Stomach (tissue), 9 donors: ENCODE results near the gene HEATR5B. TPM values are rescaled to one million over a fixed set of nuclear protein-coding genes. Genes with fewer than 3 reads are reported as not detected.
"Not testable (repeated sequence)": the region's sequence is repeated elsewhere in the genome, so short reads cannot be mapped to it uniquely, and the experiment has no call there.

Source experiments
- DNase-seq, 2 donors: peaks; one replicate each; pipeline versions ENCODE4 v3.0.0 to v3.0.0-alpha.2; 2013 to 2019
- H3K27ac ChIP-seq, 5 donors: fragments of 200-600 bp in 4 of 5; sonication (generic) in 4 of 5; one replicate each; pipeline ENCODE4 v1.5.1; 2013 to 2019; ENCODE audit warnings: mild to moderate bottlenecking in 1 of 5, moderate library complexity in 1 of 5
- H3K27me3 ChIP-seq, 3 donors: fragments of 200-600 bp; sonication (generic); one replicate each; pipeline ENCODE4 v1.5.1; 2017 to 2019; ENCODE audit warnings: mixed run types in 1 of 3
- H3K36me3 ChIP-seq, 4 donors: fragments of 200-600 bp; sonication (generic); 1 replicate in 3 of 4; 2 replicates in 1 of 4; pipeline ENCODE4 v1.5.1; 2016 to 2019
- H3K4me1 ChIP-seq, 4 donors: fragments of 200-600 bp; sonication (generic); one replicate each; pipeline ENCODE4 v1.5.1; 2016 to 2019
- H3K4me3 ChIP-seq, 4 donors: fragments of 200-600 bp; sonication (generic) in 3 of 4; one replicate each; pipeline ENCODE4 v1.5.1; 2016 to 2019; ENCODE audit warnings: mild to moderate bottlenecking in 1 of 4
- H3K9me3 ChIP-seq, 4 donors: fragments of 200-600 bp; sonication (generic); one replicate each; pipeline ENCODE4 v1.5.1; 2016 to 2019
- EP300 ChIP-seq: sonication (generic); formaldehyde crosslinking; IDR thresholded peaks from one replicate; pipeline ENCODE4 v1.6.1; 2017; ENCODE audit warnings: antibody characterized with exemption
- POLR2A ChIP-seq, 4 donors: fragments of 450-650 bp; IDR thresholded peaks; one replicate each; pipeline ENCODE4 v1.6.1; 2016; ENCODE audit warnings: antibody characterized with exemption in 4 of 4, control low read depth in 2 of 4, mild to moderate bottlenecking in 1 of 4, moderate library complexity in 1 of 4
- POLR2AphosphoS5 ChIP-seq, 3 donors: sonication (generic); formaldehyde crosslinking; IDR thresholded peaks; one replicate each; pipeline ENCODE4 v1.6.1; 2016; ENCODE audit warnings: antibody characterized with exemption in 3 of 3
- WGBS, 5 donors: extraction: QIAGEN DNeasy Blood & Tissue Kit in 3 of 5; methylation state at CpG; one replicate each; pipeline versions ENCODE4 v1.1.5 to v1.1.7; 2013 to 2018; 5-methylcytosine and 5-hydroxymethylcytosine counted together
- intact Hi-C: fragments of 100-400 bp; cut with DNase I; formaldehyde crosslinking; loops from one replicate; pipeline ENCODE4 v1.15.1; 2023; ENCODE audit warnings: low total_unique reads
- polyA plus RNA-seq, 3 donors: library from polyadenylated mRNA; stranded (reverse); fragments of 200-250 nt; gene quantifications; one replicate each; pipeline ENCODE4 v1.2.3, GENCODE V29; 2013
- total RNA-seq, 5 donors: library from RNA; depleted of rRNA; stranded (reverse); fragments of >200 nt; gene quantifications; one replicate each; pipeline versions ENCODE4 v1.1.0 to v1.2.3, GENCODE V29; 2014 to 2016
- TF ChIP-seq, protein P1 (sequence below), 7 experiments: fragments of 450-650 bp in 4 of 7; fragments of 200-600 bp in 3 of 7; sonication (generic) in 3 of 7; IDR thresholded peaks; one replicate each; pipeline ENCODE4 v1.5.1; 2016 to 2019; ENCODE audit warnings: antibody characterized with exemption in 7 of 7, control low read depth in 2 of 7, mild to moderate bottlenecking in 1 of 7
- donor health status: healthy with polysubstance abuse.
- donor health status: Bipolar disorder and iron deficiency.
- donor health status: healthy.

Gene HEATR5B
- total and polyA plus RNA-seq, 8 donors, result 3.2 to 95.1 (median 28.0) TPM

- Histone ChIP-seq H3K36me3 (peaks cover under 1 to 63% (median 58%) of the 10 kb centered on the region in 4 donors), H3K9me3 (no peaks in the 10 kb centered on the region), H3K27ac (no peak overlapping the region), H3K4me1 (no peaks in the 10 kb centered on the region), H3K27me3 (no peaks in the 10 kb centered on the region), H3K4me3 (no peak overlapping the region)
- intact Hi-C loops, result no loop called here
- 84 to 88% (median 86%) methylated on average over 6 of the region's 6 CpGs for WGBS, 5 donors
- DNase-seq, result no peak
- TF ChIP-seq, protein P1, sequence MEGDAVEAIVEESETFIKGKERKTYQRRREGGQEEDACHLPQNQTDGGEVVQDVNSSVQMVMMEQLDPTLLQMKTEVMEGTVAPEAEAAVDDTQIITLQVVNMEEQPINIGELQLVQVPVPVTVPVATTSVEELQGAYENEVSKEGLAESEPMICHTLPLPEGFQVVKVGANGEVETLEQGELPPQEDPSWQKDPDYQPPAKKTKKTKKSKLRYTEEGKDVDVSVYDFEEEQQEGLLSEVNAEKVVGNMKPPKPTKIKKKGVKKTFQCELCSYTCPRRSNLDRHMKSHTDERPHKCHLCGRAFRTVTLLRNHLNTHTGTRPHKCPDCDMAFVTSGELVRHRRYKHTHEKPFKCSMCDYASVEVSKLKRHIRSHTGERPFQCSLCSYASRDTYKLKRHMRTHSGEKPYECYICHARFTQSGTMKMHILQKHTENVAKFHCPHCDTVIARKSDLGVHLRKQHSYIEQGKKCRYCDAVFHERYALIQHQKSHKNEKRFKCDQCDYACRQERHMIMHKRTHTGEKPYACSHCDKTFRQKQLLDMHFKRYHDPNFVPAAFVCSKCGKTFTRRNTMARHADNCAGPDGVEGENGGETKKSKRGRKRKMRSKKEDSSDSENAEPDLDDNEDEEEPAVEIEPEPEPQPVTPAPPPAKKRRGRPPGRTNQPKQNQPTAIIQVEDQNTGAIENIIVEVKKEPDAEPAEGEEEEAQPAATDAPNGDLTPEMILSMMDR (IDR thresholded peaks at IDR 0.05), result no peak
- TF ChIP-seq POLR2AphosphoS5 (IDR thresholded peaks at IDR 0.05), result no peak
- no peak for TF ChIP-seq POLR2A (IDR thresholded peaks at IDR 0.05)
These were observed 90.1 kb downstream of the HEATR5B start for GRCh38 chr2:36993841-36994620.

GRCh38 chr2:36988008-36988407 is 96.2 kb downstream of the HEATR5B start:
- intact Hi-C loops, result no loop called here
- no peaks in the 10 kb centered on the region for H3K4me1 ChIP-seq
- 54 to 73% (median 65%) methylated on average over 6 of the region's 6 CpGs for WGBS, 5 donors

GRCh38 chr2:36982467-36982866 is 101.7 kb downstream of the HEATR5B start:
- Histone ChIP-seq H3K27me3 (no peaks in the 10 kb centered on the region), H3K4me3 (no peak overlapping the region), H3K9me3 (no peaks in the 10 kb centered on the region), H3K27ac (no peak overlapping the region), H3K4me1 (no peaks in the 10 kb centered on the region), H3K36me3 (peaks cover 3 to 54% (median 48%) of the 10 kb centered on the region in 4 donors)
- WGBS, 5 donors, result 83 to 98% (median 86%) methylated on average over 3 of the region's 3 CpGs
- TF ChIP-seq, protein P1 (IDR thresholded peaks at IDR 0.05), result no peak
- TF ChIP-seq POLR2AphosphoS5 (IDR thresholded peaks at IDR 0.05) (no peak), POLR2A (IDR thresholded peaks at IDR 0.05) (no peak), EP300 (no peak)
- DNase-seq, result no peak
- intact Hi-C loops, result no loop called here

More at GRCh38 chr2:36988008-36988407, 96.2 kb downstream of the HEATR5B start:
- Histone ChIP-seq H3K27me3 (no peaks in the 10 kb centered on the region), H3K27ac (no peak overlapping the region), H3K9me3 (no peaks in the 10 kb centered on the region), H3K4me3 (no peak overlapping the region), H3K36me3 (peaks cover 0 to 53% (median 48%) of the 10 kb centered on the region in 4 donors)
- DNase-seq, result no peak
- TF ChIP-seq, protein P1 (IDR thresholded peaks at IDR 0.05), result no peak
- TF ChIP-seq EP300 (no peak), POLR2AphosphoS5 (IDR thresholded peaks at IDR 0.05) (no peak)

DNA sequence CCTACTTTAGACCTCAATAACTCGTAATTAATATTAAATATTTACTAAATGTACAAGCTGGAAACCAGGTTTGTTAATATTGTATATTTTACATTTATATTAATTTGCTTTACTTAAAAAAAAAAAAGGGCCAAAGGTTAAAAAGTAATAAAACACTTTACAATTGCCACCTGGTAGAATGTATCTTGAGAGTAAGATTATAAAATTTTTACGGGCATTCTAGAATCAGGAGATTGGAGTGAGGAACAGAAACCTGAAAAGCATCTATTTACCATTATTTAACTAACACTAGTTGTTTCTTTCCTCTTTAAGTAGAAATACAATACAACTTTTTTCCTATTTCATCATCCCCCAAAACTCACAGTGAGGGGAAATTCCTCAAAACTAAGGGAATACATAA is 102.3 kb downstream of the HEATR5B start:
- intact Hi-C loops, result no loop called here
- no peaks in the 10 kb centered on the region for H3K27me3 ChIP-seq
- no peak overlapping the region for H3K27ac ChIP-seq
- H3K4me3 ChIP-seq, result no peak overlapping the region
- H3K36me3 ChIP-seq, result peaks cover 3 to 50% (median 44%) of the 10 kb centered on the region in 4 donors
- WGBS, 5 donors, result 89 to 93% (median 92%) methylated on average over 2 of the region's 2 CpGs
- no peaks in the 10 kb centered on the region for H3K4me1 ChIP-seq
- no peaks in the 10 kb centered on the region for H3K9me3 ChIP-seq
- DNase-seq, result no peak
- no peak for TF ChIP-seq POLR2A (IDR thresholded peaks at IDR 0.05)
- TF ChIP-seq POLR2AphosphoS5 (IDR thresholded peaks at IDR 0.05), result no peak
- TF ChIP-seq, protein P1 (IDR thresholded peaks at IDR 0.05), result no peak
- TF ChIP-seq EP300, result no peak

DNA sequence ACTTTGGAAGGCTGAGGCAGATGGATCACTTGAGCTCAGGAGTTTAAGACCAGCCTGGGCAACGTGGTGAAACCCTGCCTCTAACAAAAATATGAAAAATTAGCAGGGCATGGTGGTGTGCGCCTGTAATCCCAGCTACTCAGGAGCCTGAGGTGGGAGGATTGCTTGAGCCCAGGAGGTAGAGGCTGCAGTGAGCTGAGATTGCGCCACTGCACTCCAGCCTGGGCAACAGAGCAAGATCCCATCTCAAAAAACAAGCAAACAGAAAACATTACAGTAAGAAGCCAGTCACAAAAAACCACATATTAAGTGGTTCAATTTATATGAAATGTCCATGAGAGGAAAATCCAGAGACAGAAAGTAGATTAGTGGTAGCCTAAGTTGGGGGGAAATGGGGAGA is 105.2 kb downstream of the HEATR5B start:
- H3K9me3 ChIP-seq, H3K27me3 ChIP-seq, H3K4me1 ChIP-seq, intact Hi-C loops, H3K4me3 ChIP-seq, H3K27ac ChIP-seq, DNase-seq: not testable (repeated sequence)
- WGBS, 5 donors, result 96 to 100% (median 97%) methylated on average over 3 of the region's 3 CpGs
- H3K36me3 ChIP-seq, result peaks cover 3 to 41% (median 34%) of the 10 kb centered on the region in 4 donors
